GM06990 (cell line): ENCODE data around the gene ZNF445.
A peak's percentile ranks its signal among the peaks of the same experiment; 100 is the strongest.

Experiments used
- DNase-seq: peaks from one replicate; pipeline ENCODE4 v3.0.0-alpha.2; 2011; ENCODE audit not compliant: insufficient read length; ENCODE audit errors: extremely low read depth
- H3K27me3 ChIP-seq: replicated peaks from 2 replicates; pipeline ENCODE4 v1.6.0; 2011; ENCODE audit warnings: low read length; ENCODE audit not compliant: control insufficient read depth, insufficient read depth
- H3K36me3 ChIP-seq: 2 replicates; pipeline ENCODE4 v1.5.1; 2011; ENCODE audit warnings: low read length; ENCODE audit not compliant: control insufficient read depth, insufficient read depth
- H3K4me3 ChIP-seq: replicated peaks from 2 replicates; pipeline ENCODE4 v1.5.1; 2011; ENCODE audit warnings: low read depth, mild to moderate bottlenecking, control low read depth, low read length
- TF ChIP-seq, protein P1 (sequence below): IDR thresholded peaks from 2 replicates; pipeline ENCODE4 v1.5.1; 2011; ENCODE audit warnings: low read length, control low read depth, mild to moderate bottlenecking, inconsistent platforms; ENCODE audit not compliant: insufficient read depth, poor library complexity, severe bottlenecking

ZNF445 gene

DNA sequence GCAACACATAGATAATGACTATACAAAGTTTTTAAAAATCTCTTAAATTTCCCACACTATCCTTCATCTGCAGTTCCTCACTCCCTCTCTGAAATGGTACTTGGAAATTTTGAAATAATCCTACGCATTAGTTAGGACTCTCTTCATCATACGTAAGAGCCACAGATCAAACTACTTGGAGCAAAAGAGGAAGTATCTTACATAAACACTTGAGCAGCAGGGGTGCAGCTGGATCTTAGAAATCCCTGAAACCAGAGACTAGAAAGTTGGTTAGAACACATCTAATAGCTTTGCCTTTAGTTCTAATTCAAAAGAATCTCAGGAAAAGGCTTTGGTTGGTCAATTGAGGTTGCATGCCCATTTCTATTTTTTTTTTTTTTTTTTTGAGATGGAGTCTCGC, 38.8 kb upstream of the ZNF445 start:
- TF ChIP-seq, protein P1, sequence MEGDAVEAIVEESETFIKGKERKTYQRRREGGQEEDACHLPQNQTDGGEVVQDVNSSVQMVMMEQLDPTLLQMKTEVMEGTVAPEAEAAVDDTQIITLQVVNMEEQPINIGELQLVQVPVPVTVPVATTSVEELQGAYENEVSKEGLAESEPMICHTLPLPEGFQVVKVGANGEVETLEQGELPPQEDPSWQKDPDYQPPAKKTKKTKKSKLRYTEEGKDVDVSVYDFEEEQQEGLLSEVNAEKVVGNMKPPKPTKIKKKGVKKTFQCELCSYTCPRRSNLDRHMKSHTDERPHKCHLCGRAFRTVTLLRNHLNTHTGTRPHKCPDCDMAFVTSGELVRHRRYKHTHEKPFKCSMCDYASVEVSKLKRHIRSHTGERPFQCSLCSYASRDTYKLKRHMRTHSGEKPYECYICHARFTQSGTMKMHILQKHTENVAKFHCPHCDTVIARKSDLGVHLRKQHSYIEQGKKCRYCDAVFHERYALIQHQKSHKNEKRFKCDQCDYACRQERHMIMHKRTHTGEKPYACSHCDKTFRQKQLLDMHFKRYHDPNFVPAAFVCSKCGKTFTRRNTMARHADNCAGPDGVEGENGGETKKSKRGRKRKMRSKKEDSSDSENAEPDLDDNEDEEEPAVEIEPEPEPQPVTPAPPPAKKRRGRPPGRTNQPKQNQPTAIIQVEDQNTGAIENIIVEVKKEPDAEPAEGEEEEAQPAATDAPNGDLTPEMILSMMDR, result no peak
- Histone ChIP-seq H3K27me3 (no peaks in the 10 kb centered on the region), H3K4me3 (no peak overlapping the region), H3K36me3 (no peaks in the 10 kb centered on the region)
- no peak for DNase-seq

- no peak for DNase-seq
- Histone ChIP-seq H3K27me3 (no peaks in the 10 kb centered on the region), H3K4me3 (no peak overlapping the region), H3K36me3 (no peaks in the 10 kb centered on the region)
- TF ChIP-seq, protein P1, result no peak
These were observed 36.0 kb upstream of the ZNF445 start for GRCh38 chr3:44513513-44513912.

DNA sequence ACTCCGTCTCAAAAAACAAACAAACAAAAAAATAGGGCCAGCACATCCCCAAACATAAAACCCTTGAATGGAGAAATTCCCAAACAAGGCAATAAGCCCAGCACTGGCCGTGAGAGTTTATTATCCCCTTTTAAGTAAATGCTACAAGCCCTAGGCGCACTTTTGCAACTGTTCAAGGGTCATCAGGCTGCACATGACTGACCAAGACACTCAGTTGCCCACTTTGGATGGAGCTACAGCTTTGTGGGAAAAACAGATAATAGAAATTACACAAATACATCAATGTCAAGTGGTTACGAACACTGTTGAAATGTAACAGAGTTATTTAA, 33.7 kb upstream of the ZNF445 start:
- Histone ChIP-seq H3K4me3 (peak overlapping the region; percentile 68), H3K36me3 (no peaks in the 10 kb centered on the region), H3K27me3 (no peaks in the 10 kb centered on the region)
- no peak for DNase-seq
- TF ChIP-seq, protein P1, result no peak

- no peaks in the 10 kb centered on the region for H3K36me3 ChIP-seq
- TF ChIP-seq, protein P1, result no peak
- no peaks in the 10 kb centered on the region for H3K27me3 ChIP-seq
- no peak for DNase-seq
- H3K4me3 ChIP-seq, result peak overlapping the region; percentile 68
These were observed 32.5 kb upstream of the ZNF445 start for GRCh38 chr3:44510000-44510368.

- TF ChIP-seq, protein P1, result no peak
- no peaks in the 10 kb centered on the region for H3K27me3 ChIP-seq
- H3K4me3 ChIP-seq, result peak overlapping the region; percentile 68
- no peaks in the 10 kb centered on the region for H3K36me3 ChIP-seq
- DNase-seq, result no peak
These were observed 32.0 kb upstream of the ZNF445 start for GRCh38 chr3:44509393-44509921.

GRCh38 chr3:44506961-44507360, 29.5 kb upstream of the ZNF445 start:
- no peak overlapping the region for H3K4me3 ChIP-seq

More at GRCh38 chr3:44506961-44507360, 29.5 kb upstream of the ZNF445 start:
- DNase-seq, result no peak
- Histone ChIP-seq H3K27me3 (no peaks in the 10 kb centered on the region), H3K36me3 (peaks cover 3% of the 10 kb centered on the region; the same call in 1 of the 2 replicates)
- TF ChIP-seq, protein P1, result no peak
